NOMO-1 treated with DMSO at 0.1 percent for 48 hours (cell line): Measurements from ENCODE around the gene CGB5.
A peak's percentile ranks its signal among the peaks of the same experiment; 100 is the strongest.
"Not testable (repeated sequence)": the region's sequence is repeated elsewhere in the genome, so short reads cannot be mapped to it uniquely, and the experiment has no call there.

Source experiments
- DNase-seq: peaks from one replicate; lab custom pipeline; 2025; ENCODE audit not compliant: unreplicated experiment; lab: John Stamatoyannopoulos, UW

CGB5 gene

GRCh38 chr19:49043548-49043947 is at the start of gene CGB5:
CGB5 (plus strand) TSS chr19:49043848; CDS start chr19:49044210, 362 bp downstream.
- not testable (repeated sequence) for DNase-seq

GRCh38 chr19:48994035-48994386 is 49.6 kb upstream of the CGB5 start:
- DNase-seq: no peak

GRCh38 chr19:48997972-48998371 is 45.7 kb upstream of the CGB5 start:
- peak; percentile 36 for DNase-seq

- DNase-seq: peak; percentile 44
Observed at GRCh38 chr19:48999481-49000325, 43.9 kb upstream of the CGB5 start.

- DNase-seq: no peak
Observed at GRCh38 chr19:49004133-49004532, 39.5 kb upstream of the CGB5 start.

GRCh38 chr19:49004964-49005614 is 38.6 kb upstream of the CGB5 start:
- DNase-seq: no peak

GRCh38 chr19:49006905-49007304 is 36.7 kb upstream of the CGB5 start:
- no peak for DNase-seq

GRCh38 chr19:49009828-49010227 is 33.8 kb upstream of the CGB5 start:
- DNase-seq: no peak

GRCh38 chr19:49010453-49010852 is 33.2 kb upstream of the CGB5 start:
- DNase-seq: no peak

- DNase-seq: no peak
Observed at GRCh38 chr19:49011194-49011593, 32.5 kb upstream of the CGB5 start.

- DNase-seq: no peak
Observed at GRCh38 chr19:49014123-49014869, 29.4 kb upstream of the CGB5 start.

GRCh38 chr19:49014870-49015255 is 28.8 kb upstream of the CGB5 start:
- no peak for DNase-seq

GRCh38 chr19:49016067-49016839 is 27.4 kb upstream of the CGB5 start:
- DNase-seq: no peak

GRCh38 chr19:49017041-49017665 is 26.5 kb upstream of the CGB5 start, which contains the start of gene LHB:
LHB (minus strand) TSS chr19:49017091; CDS start chr19:49017081, 10 bp downstream.
- no peak for DNase-seq

GRCh38 chr19:49017666-49018351 is 25.8 kb upstream of the CGB5 start:
- peak; percentile 59 for DNase-seq

- DNase-seq: not testable (repeated sequence)
Observed at GRCh38 chr19:49018388-49019241, 25.0 kb upstream of the CGB5 start.

- peak; percentile 13 for DNase-seq
Observed at GRCh38 chr19:49019242-49019932, 24.3 kb upstream of the CGB5 start.

- no peak for DNase-seq
Observed at GRCh38 chr19:49020342-49020741, 23.3 kb upstream of the CGB5 start.
